ENCODE data around the gene GPR39. TPM values are rescaled to one million over a fixed set of nuclear protein-coding genes. Genes with fewer than 3 reads are reported as not detected.

GPR39 gene
- total and polyA plus RNA-seq, 12 donors, result 0.04 TPM; not detected in 11

- intact Hi-C loops (cut with DNase I), result no loop called here
- no peak overlapping the region for H3K27ac ChIP-seq
- H3K9me3 ChIP-seq, result no peaks in the 10 kb centered on the region
- H3K4me3 ChIP-seq, result no peak overlapping the region
- H3K27me3 ChIP-seq, result no peaks in the 10 kb centered on the region
- no peaks in the 10 kb centered on the region for H3K36me3 ChIP-seq
- ATAC-seq (no peak), DNase-seq (no peak)
- 86 to 88% methylated on average over 1 of the region's 1 CpG for WGBS, 2 donors
- no peaks in the 10 kb centered on the region for H3K4me1 ChIP-seq
- TF ChIP-seq, protein P1, sequence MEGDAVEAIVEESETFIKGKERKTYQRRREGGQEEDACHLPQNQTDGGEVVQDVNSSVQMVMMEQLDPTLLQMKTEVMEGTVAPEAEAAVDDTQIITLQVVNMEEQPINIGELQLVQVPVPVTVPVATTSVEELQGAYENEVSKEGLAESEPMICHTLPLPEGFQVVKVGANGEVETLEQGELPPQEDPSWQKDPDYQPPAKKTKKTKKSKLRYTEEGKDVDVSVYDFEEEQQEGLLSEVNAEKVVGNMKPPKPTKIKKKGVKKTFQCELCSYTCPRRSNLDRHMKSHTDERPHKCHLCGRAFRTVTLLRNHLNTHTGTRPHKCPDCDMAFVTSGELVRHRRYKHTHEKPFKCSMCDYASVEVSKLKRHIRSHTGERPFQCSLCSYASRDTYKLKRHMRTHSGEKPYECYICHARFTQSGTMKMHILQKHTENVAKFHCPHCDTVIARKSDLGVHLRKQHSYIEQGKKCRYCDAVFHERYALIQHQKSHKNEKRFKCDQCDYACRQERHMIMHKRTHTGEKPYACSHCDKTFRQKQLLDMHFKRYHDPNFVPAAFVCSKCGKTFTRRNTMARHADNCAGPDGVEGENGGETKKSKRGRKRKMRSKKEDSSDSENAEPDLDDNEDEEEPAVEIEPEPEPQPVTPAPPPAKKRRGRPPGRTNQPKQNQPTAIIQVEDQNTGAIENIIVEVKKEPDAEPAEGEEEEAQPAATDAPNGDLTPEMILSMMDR (IDR thresholded peaks at IDR 0.05), result no peak
Measured at GRCh38 chr2:132692816-132693215, 276.2 kb downstream of the GPR39 start.

All from heart right ventricle (tissue), 16 donors.